Lower leg skin (tissue), 3 donors: Measurements from ENCODE around the gene EML4.

Experiments
- CTCF ChIP-seq, 3 donors: fragments of 450-650 bp; IDR thresholded peaks; one replicate each; pipeline ENCODE4 v1.5.1; 2016; ENCODE audit warnings: antibody characterized with exemption in 3 of 3, mild to moderate bottlenecking in 3 of 3, moderate library complexity in 2 of 3
- POLR2A ChIP-seq, 2 donors: fragments of 450-650 bp; IDR thresholded peaks; one replicate each; pipeline ENCODE4 v1.6.1; 2016 to 2017; ENCODE audit warnings: antibody characterized with exemption in 2 of 2, mild to moderate bottlenecking in 1 of 2, moderate library complexity in 1 of 2

GRCh38 chr2:42133771-42134195, 35.4 kb upstream of the EML4 start:
- no peak for TF ChIP-seq CTCF (IDR thresholded peaks at IDR 0.05)
- no peak for TF ChIP-seq POLR2A (IDR thresholded peaks at IDR 0.05)
